Uterus (tissue), 4 donors: Measurements from ENCODE around the gene TMEM270. TPM values are rescaled to one million over a fixed set of nuclear protein-coding genes. Genes with fewer than 3 reads are reported as not detected.

Source experiments
- total RNA-seq, 4 donors: library from RNA; depleted of rRNA in 3 of 4; stranded (reverse); fragments of >200 nt in 3 of 4; gene quantifications; one replicate each; pipeline versions ENCODE4 v1.1.0 to v1.2.4, GENCODE V29; 2014 to 2023
- donor health status: DM: yes; HTN: yes; CAD: no.

Gene TMEM270
- total RNA-seq, 4 donors from 2014 or later: 1.1 TPM; not detected in 3

Other genes with a start within 250 kb of the TMEM270 start
- 1 to 10 TPM in 2 of 4 donors, not detected in 2; 1.7 to 1.9 TPM for gene MLXIPL, start 236.6 kb upstream of the TMEM270 start, total RNA-seq
- 1 to 10 TPM in 3 of 4 donors, not detected in 1; 6.7 to 9.3 (median 8.8) TPM for gene VPS37D, start 193.3 kb upstream of the TMEM270 start, total RNA-seq
- gene DNAJC30, start 177.7 kb upstream of the TMEM270 start, total RNA-seq: 10 to 100 TPM in 1 of 4 donors, 1 to 10 TPM in 2, under 1 TPM in 1; 0.29 to 14.1 (median 3.3) TPM
- gene BUD23, start 177.6 kb upstream of the TMEM270 start, total RNA-seq: 10 to 100 TPM; 12.4 to 54.6 (median 31.5) TPM
- gene STX1A, start 141.5 kb upstream of the TMEM270 start, total RNA-seq: 10 to 100 TPM in 2 of 4 donors, 1 to 10 TPM in 2; 2.3 to 19.1 (median 11.0) TPM
- 10 to 100 TPM in 2 of 4 donors, 1 to 10 TPM in 2; 4.4 to 14.1 (median 7.7) TPM for gene ABHD11, start 122.4 kb upstream of the TMEM270 start, total RNA-seq
- 10 to 100 TPM in 1 of 4 donors, under 1 TPM in 2, not detected in 1; 0.51 to 15.1 (median 0.88) TPM for gene CLDN3, start 90.9 kb upstream of the TMEM270 start, total RNA-seq
- gene CLDN4, start 30.2 kb upstream of the TMEM270 start, total RNA-seq: 10 to 100 TPM in 1 of 4 donors, 1 to 10 TPM in 2, under 1 TPM in 1; 0.77 to 55.7 (median 4.5) TPM
- 1 to 10 TPM in 3 of 4 donors, not detected in 1; 1.5 to 9.3 (median 2.8) TPM for gene METTL27, start 18.6 kb upstream of the TMEM270 start, total RNA-seq
- 100 to 1,000 TPM in 2 of 4 donors, 10 to 100 TPM in 1, 1 to 10 TPM in 1; 4.1 to 427 (median 92.4) TPM for gene ELN, start 167.0 kb downstream of the TMEM270 start, total RNA-seq
- gene LIMK1, start 222.6 kb downstream of the TMEM270 start, total RNA-seq: 10 to 100 TPM in 2 of 4 donors, 1 to 10 TPM in 2; 1.8 to 22.4 (median 11.4) TPM